Cardiac fibroblast (primary cell): ENCODE measurements around the gene SULT1C3.

Source experiments
- DNase-seq, 2 donors: peaks; one replicate each; pipeline versions ENCODE4 v3.0.0 to v3.0.0-alpha.2; 2010; ENCODE audit warnings: low read depth in 2 of 2
- H3K4me3 ChIP-seq, 2 donors: replicated peaks in 1 of 2; 1 replicate in 1 of 2; 2 replicates in 1 of 2; pipeline ENCODE4 v1.5.1; 2011; ENCODE audit warnings: low read depth in 2 of 2, low read length in 2 of 2, mild to moderate bottlenecking in 2 of 2, moderate library complexity in 1 of 2
- CTCF ChIP-seq: IDR thresholded peaks from one replicate; pipeline ENCODE4 v1.5.1; 2011; ENCODE audit warnings: low read depth, mild to moderate bottlenecking, low read length, inconsistent platforms

Gene SULT1C3

GRCh38 chr2:108224022-108224421 lies 15.7 kb upstream of the SULT1C3 start:
- DNase-seq: no peak
- no peak overlapping the region for H3K4me3 ChIP-seq
- no peak for TF ChIP-seq CTCF

- H3K4me3 ChIP-seq: no peak overlapping the region
- TF ChIP-seq CTCF: no peak
- no peak for DNase-seq
Observed at GRCh38 chr2:108226564-108226963, 13.2 kb upstream of the SULT1C3 start.

- no peak for DNase-seq
- TF ChIP-seq CTCF: no peak
- H3K4me3 ChIP-seq: no peak overlapping the region
Observed at GRCh38 chr2:108228006-108228405, 11.8 kb upstream of the SULT1C3 start.

DNA sequence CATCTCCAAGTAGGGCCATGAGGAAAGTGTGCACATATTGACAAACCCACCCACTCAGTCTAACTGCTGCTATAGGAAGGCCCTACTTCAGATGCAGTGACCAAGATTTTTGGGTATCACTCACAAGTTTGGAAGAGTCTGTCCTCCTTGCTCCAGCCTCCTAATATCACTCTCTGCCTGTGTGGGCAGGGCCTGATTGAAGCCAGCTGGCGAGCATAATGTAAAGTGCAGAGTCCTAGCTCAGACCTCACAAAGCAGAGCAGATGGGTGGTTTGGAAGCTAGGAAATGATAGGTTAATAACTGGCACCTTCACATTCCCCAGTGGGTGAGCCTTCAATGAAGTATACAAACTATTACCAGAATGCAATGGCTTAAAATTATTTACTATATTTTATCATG lies 11.2 kb upstream of the SULT1C3 start:
- no peak for TF ChIP-seq CTCF
- DNase-seq: no peak
- H3K4me3 ChIP-seq: no peak overlapping the region

DNA sequence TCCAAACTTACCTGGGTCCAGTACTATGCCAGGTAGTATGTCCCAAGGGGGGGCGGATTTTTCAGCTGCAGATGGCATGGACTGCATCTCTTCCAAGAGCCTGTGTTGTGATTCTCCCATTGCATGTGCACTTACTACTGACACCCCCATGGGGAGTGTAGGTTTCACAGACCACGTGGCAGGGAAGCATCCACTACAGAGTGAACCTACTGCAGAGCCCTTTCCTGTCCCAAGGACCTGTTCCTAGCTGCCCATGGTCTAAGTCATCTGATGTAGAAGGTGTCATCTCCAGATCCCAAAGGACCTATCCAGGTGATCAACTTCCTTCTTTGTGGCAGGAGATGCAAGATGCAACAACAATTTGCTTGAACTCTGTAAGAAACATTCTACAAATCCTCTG lies 9.9 kb upstream of the SULT1C3 start:
- no peak for DNase-seq
- TF ChIP-seq CTCF: no peak
- no peak overlapping the region for H3K4me3 ChIP-seq

DNA sequence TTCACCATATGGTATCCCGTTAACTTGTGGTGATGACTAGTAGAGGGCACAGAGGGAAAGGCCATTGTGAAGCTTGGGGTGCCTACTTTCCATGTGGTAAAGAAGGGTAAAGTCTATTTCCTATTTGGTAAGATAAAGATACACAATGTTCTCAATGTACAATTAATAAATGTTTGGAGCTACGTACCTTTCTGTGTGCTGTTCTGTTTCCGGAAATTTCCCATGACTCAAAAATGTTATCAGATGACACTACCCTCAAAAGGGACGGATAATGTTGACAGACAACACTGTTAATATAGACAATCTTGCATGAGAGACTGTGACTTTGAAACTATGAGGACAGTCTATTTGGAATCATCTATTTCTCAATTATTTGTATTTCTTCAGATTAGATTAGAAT lies 4.2 kb upstream of the SULT1C3 start:
- no peak overlapping the region for H3K4me3 ChIP-seq
- no peak for TF ChIP-seq CTCF
- DNase-seq: no peak

- no peak overlapping the region for H3K4me3 ChIP-seq
- no peak for DNase-seq
- TF ChIP-seq CTCF: no peak
Observed at GRCh38 chr2:108236676-108237335, 3.0 kb upstream of the SULT1C3 start.
